Astrocyte of the cerebellum (primary cell): ENCODE data around the gene CORO2A.
"Not testable (repeated sequence)": the region's sequence is repeated elsewhere in the genome, so short reads cannot be mapped to it uniquely, and the experiment has no call there.

Source experiments
- DNase-seq: peaks from one replicate; pipeline ENCODE4 v3.0.0-alpha.2; 2011; ENCODE audit warnings: low read depth
- H3K4me3 ChIP-seq: 2 replicates; pipeline ENCODE4 v1.5.1; 2011; ENCODE audit warnings: mild to moderate bottlenecking, low read depth, low read length, moderate library complexity
- CTCF ChIP-seq: IDR thresholded peaks from 2 replicates; pipeline ENCODE4 v1.5.1; 2012; ENCODE audit warnings: low read length, low read depth, moderate library complexity, mild to moderate bottlenecking; ENCODE audit errors: missing control alignments
- in situ Hi-C: cut with HindIII; loops from 2 replicates; pipeline ENCODE4 v1.10.0; 2017; ENCODE audit warnings: low sequenced_read_pairs

The CORO2A gene

GRCh38 chr9:98091735-98092612, 100.5 kb downstream of the CORO2A start:
- H3K4me3 ChIP-seq, result no peak overlapping the region
- TF ChIP-seq CTCF, result no peak
- in situ Hi-C loops, result no loop called here
- no peak for DNase-seq

DNA sequence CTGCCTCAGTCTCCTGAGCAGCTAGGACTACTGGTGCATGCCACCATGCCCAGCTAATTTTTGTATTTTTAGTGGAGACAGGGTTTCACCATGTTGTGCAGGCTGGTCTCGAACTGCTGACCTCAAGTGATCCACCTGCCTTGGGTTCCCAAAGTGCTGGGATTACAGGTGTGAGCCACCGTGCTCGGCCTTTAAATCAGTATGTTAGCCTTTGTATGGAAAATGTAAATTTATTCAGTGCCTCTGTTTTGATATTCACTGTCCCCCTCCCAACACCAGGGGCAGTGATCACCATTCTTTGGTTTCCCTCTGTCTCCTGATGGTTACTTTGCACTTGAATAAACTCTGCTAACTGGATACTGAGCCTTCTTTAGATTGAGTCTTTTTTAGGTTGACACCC, 101.8 kb downstream of the CORO2A start:
- in situ Hi-C loops, H3K4me3 ChIP-seq, DNase-seq: not testable (repeated sequence)
- peak; percentile 7 for TF ChIP-seq CTCF

DNA sequence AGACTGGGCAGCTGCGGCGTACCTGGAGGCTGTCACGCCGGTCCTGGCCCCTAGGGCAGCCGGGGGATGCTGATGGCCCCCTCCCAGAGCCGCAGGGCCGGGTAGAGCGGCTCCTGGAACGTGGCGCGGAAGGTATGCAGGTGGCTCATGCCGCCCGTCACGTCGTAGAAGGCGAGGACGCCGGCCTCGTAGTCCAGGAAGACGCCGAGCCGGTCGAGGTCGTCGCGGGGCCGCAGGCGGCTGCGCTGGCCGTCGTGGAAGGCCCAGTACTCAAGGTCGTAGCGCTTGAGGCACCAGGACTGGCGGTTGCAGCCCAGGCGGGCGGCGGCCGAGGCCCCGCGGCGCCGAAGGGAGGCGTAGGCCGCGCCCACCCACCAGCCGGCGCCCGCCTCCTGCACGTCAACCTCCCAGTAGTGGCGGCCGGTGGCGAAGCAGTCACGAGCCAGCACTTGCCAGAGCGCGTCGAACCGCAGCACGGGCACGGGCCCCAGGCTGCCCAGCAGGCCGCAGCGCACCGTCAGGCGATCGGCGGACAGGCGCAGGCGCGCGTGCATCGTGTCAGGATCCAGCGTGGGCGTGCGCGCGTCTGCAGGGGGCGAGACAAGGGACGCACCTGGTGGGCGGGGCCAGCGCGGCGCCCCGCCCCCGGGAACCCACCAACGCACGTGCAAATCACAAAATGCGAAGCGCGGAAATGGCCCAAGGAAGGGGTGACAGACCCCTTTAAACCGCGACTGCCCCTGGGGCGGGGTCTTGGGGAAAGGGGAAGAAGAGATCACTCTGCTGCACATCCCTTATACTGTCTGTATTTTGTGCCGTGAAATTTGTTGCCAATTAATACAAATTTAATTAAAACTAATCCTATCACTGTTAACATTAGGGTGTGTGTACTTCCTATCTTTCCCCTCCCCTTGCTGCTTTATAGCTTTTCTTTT, 104.8 kb downstream of the CORO2A start:
- H3K4me3 ChIP-seq, result peak overlapping the region; percentile 33
- no peak for DNase-seq
- no peak for TF ChIP-seq CTCF
- in situ Hi-C loops, result no loop called here

- in situ Hi-C loops, result no loop called here
- TF ChIP-seq CTCF, result no peak
- DNase-seq, result no peak
- H3K4me3 ChIP-seq, result no peak overlapping the region
Measured at GRCh38 chr9:98086461-98086860, 106.0 kb downstream of the CORO2A start.

GRCh38 chr9:98085944-98086343, 106.5 kb downstream of the CORO2A start:
- H3K4me3 ChIP-seq, result no peak overlapping the region
- in situ Hi-C loops, result no loop called here
- TF ChIP-seq CTCF, result no peak
- no peak for DNase-seq

GRCh38 chr9:98085058-98085457, 107.4 kb downstream of the CORO2A start:
- no peak for DNase-seq
- TF ChIP-seq CTCF, result no peak
- in situ Hi-C loops, result no loop called here
- no peak overlapping the region for H3K4me3 ChIP-seq
